Astrocyte (in vitro differentiated cells and primary cell): Measurements from ENCODE around the gene PITX2.

Source experiments
- CTCF ChIP-seq: IDR thresholded peaks from 2 replicates; pipeline ENCODE4 v1.5.1; 2011; ENCODE audit warnings: low read depth, mild to moderate bottlenecking, inconsistent platforms, low read length, moderate library complexity; ENCODE audit not compliant: insufficient read depth
- EZH2 ChIP-seq: IDR thresholded peaks from 2 replicates; pipeline ENCODE4 v1.6.1; 2012; ENCODE audit warnings: mild to moderate bottlenecking, low read length, inconsistent platforms; ENCODE audit not compliant: insufficient read depth

GRCh38 chr4:110620691-110621327 is 2.1 kb downstream of the PITX2 start:
- TF ChIP-seq CTCF = no peak
- TF ChIP-seq EZH2 = peak; percentile 87
